ENCODE results near the gene LRRN3. TPM values are rescaled to one million over a fixed set of nuclear protein-coding genes. Genes with fewer than 3 reads are reported as not detected.

Gene LRRN3
- total and polyA plus RNA-seq, 2 of the 8 experiments (the other 6 are each of a cell fraction or from before 2014, with no cell fraction given) = 0.20 to 0.32 TPM

DNA sequence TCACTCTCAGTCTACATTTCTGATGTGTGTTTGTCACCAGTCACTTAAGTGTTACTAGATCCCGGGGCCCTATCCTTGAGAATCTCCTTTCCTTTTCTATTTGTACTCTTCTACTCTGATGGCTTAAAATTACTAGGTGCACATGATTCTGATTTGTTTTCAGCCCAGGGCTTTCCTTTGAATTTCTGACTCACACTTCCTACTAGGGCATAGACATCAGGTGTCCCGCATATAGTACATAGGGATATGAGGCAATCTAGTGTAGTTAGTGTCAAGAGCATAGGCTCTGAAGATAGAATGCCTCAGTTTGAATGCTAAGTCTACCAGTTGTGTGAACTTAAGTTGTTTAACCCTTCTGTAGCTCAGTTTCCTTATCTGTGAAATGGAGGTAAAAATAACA, 49.4 kb upstream of the LRRN3 start:
- H3K56ac ChIP-seq (replicated peaks; ENCODE audit: insufficient read length, low read depth, low read length) = no peak overlapping the region
- H3K4ac ChIP-seq (replicated peaks; ENCODE audit: insufficient read length, low read depth, low read length) = no peak overlapping the region
- DNase-seq (ENCODE audit: low read depth in 1 of 2, low spot score in 2 of 2) = no peak
- no peak overlapping the region for H4K5ac ChIP-seq (ENCODE audit: insufficient read length, low read depth, low read length)
- H4K91ac ChIP-seq (replicated peaks; ENCODE audit: insufficient read length, low read length) = no peak overlapping the region
- no peaks in the 10 kb centered on the region for H3K27me3 ChIP-seq (replicated peaks in 1 of 4; ENCODE audit: control insufficient read depth in 3 of 4, extremely low read depth in 1 of 4, insufficient read depth in 3 of 4, low read length in 3 of 4)
- H2BK15ac ChIP-seq (ENCODE audit: low read length) = no peak overlapping the region
- H4K8ac ChIP-seq (ENCODE audit: extremely low read depth, insufficient read depth, low read length) = no peak overlapping the region
- TF ChIP-seq POLR2A (IDR thresholded peaks at IDR 0.05; ENCODE audit: control extremely low read depth in 1 of 2, low read depth in 2 of 2, low read length in 2 of 2) (no peak), ASH2L (IDR thresholded peaks at IDR 0.05; ENCODE audit: low read length) (no peak), ATF2 (IDR thresholded peaks at IDR 0.05; ENCODE audit: low read length) (no peak), JUN (IDR thresholded peaks at IDR 0.05; ENCODE audit: low read depth, low read length) (no peak), ATF3 (IDR thresholded peaks at IDR 0.05; ENCODE audit: insufficient read depth, low read depth, low read length) (no peak), KDM5A (IDR thresholded peaks at IDR 0.05; ENCODE audit: low read length) (no peak), EZH2 (IDR thresholded peaks at IDR 0.05; ENCODE audit: low read depth, low read length, severe bottlenecking) (no peak), RBBP5 (IDR thresholded peaks at IDR 0.05; ENCODE audit: borderline replicate concordance, low read depth, low read length) (no peak), SRF (IDR thresholded peaks at IDR 0.05; ENCODE audit: low read depth, low read length) (no peak), CTBP2 (IDR thresholded peaks at IDR 0.05; ENCODE audit: borderline replicate concordance, insufficient read depth, insufficient read length, low read length) (no peak), SIRT6 (IDR thresholded peaks at IDR 0.05; ENCODE audit: low read length) (no peak)
- H3K27ac ChIP-seq (ENCODE audit: low read depth, low read length) = no peak overlapping the region
- no peaks in the 10 kb centered on the region for H3K36me3 ChIP-seq (ENCODE audit: control insufficient read depth in 2 of 4, insufficient read depth in 4 of 4, low read length in 3 of 4)
- peaks cover 0 to 4% (median 0%) of the 10 kb centered on the region in 4 experiments; a peak in 1 of 7 replicates for H3K4me1 ChIP-seq (replicated peaks in 1 of 4; ENCODE audit: control insufficient read depth in 3 of 4, insufficient read depth in 4 of 4, low read length in 3 of 4)
- FAIRE-seq = no peak
- H3K18ac ChIP-seq (ENCODE audit: extremely low read depth, low read length) = no peak overlapping the region
- H3K79me1 ChIP-seq (ENCODE audit: low read depth, low read length) = no peaks in the 10 kb centered on the region
- 91% methylated on average over 2 of the region's 2 CpGs; no CpG with 5 or more reads in 1 of the 2 experiments for WGBS, 2 experiments (ENCODE audit: extremely low coverage in 1 of 2, insufficient coverage in 1 of 2, insufficient read length in 1 of 2, insufficient replicate concordance in 2 of 2, low coverage in 1 of 2, low lambda C conversion rate in 2 of 2, missing lambda C conversion rate in 1 of 2)
- no peak overlapping the region for H3K14ac ChIP-seq (ENCODE audit: insufficient read length)
- no peak overlapping the region for H2BK5ac ChIP-seq (ENCODE audit: low read depth, low read length)
- no peak overlapping the region for H2AK5ac ChIP-seq (ENCODE audit: low read depth, low read length)
- H4K20me1 ChIP-seq (replicated peaks in 1 of 2; ENCODE audit: control insufficient read depth in 1 of 2, insufficient read depth in 2 of 2, low read length in 2 of 2) = no peaks in the 10 kb centered on the region
- ChIA-PET CTCF (ENCODE audit: partially characterized antibody) (interaction anchor here (1.5 kb wide), 1 partner anchor 9 kb away, joined by 3 read pairs; no protein-coding TSS in a partner anchor), POLR2A (ENCODE audit: partially characterized antibody) (no interaction called here)
- no peak overlapping the region for H3K4me2 ChIP-seq (ENCODE audit: insufficient read depth in 1 of 2, low read depth in 2 of 2, low read length in 2 of 2)
- H2BK120ac ChIP-seq (replicated peaks; ENCODE audit: low read depth, low read length) = no peak overlapping the region
- no peak overlapping the region for H3K4me3 ChIP-seq (ENCODE audit: extremely low read depth in 1 of 4, insufficient read depth in 2 of 4, low read depth in 3 of 4, low read length in 4 of 4)
- no peaks in the 10 kb centered on the region for H3K9me3 ChIP-seq (ENCODE audit: insufficient read depth in 2 of 2, low read depth in 1 of 2, low read length in 1 of 2)
- no peak overlapping the region for H2BK12ac ChIP-seq (ENCODE audit: low read depth, low read length)
- H3K9ac ChIP-seq (replicated peaks in 1 of 4; ENCODE audit: extremely low read depth in 1 of 4, low read depth in 3 of 4, low read length in 3 of 4) = no peak overlapping the region
- no peaks in the 10 kb centered on the region for H3K79me2 ChIP-seq (ENCODE audit: control insufficient read depth in 1 of 2, insufficient read depth in 2 of 2, low read length in 2 of 2)
- no peak overlapping the region for H2BK20ac ChIP-seq (ENCODE audit: low read length)
- H2AFZ ChIP-seq (ENCODE audit: low read length) = no peak overlapping the region
- no peaks in the 10 kb centered on the region; the same call in 1 of the 2 replicates for H3K23me2 ChIP-seq (ENCODE audit: low read depth, low read length)
- H3K23ac ChIP-seq (ENCODE audit: insufficient read length) = no peak overlapping the region

Data from H1 (cell line).